ENCODE results near the gene ZKSCAN3.

- TF ChIP-seq CTCF (conservative IDR thresholded peaks at IDR 0.05) = no peak
- TF ChIP-seq EZH2 (IDR thresholded peaks at IDR 0.05; ENCODE audit: low read depth) = no peak
These were observed 52.5 kb downstream of the ZKSCAN3 start for GRCh38 chr6:28402197-28402596.

Data from PC-9 (cell line).